Pancreas (tissue), 10 donors: Measurements from ENCODE around the gene SH3GLB2. TPM values are rescaled to one million over a fixed set of nuclear protein-coding genes. Genes with fewer than 3 reads are reported as not detected.

Experiments used
- ATAC-seq, 4 donors: fragments of 200-7000 bp; cut with Tn5 transposase; one replicate each; pipeline versions ENCODE4 v1.8.0 to v1.9.1; 2020; ENCODE audit warnings: mild to moderate bottlenecking in 4 of 4, moderate library complexity in 4 of 4
- DNase-seq, 6 donors: peaks; one replicate each; pipeline ENCODE4 v3.0.0-alpha.2; 2020
- FAIRE-seq: peaks from 2 replicates; lab custom pipeline; 2012; peaks lifted over from hg19 to GRCh38; lab: Jason Lieb, UNC
- H3K27ac ChIP-seq, 4 donors: fragments of 200-600 bp; sonication (generic); 1 replicate in 3 of 4; 2 replicates in 1 of 4; pipeline versions ENCODE4 v1.5.0 to v1.8.0; 2020
- H3K27me3 ChIP-seq, 4 donors: fragments of 200-600 bp; one replicate each; pipeline ENCODE4 v1.8.0; 2021
- H3K36me3 ChIP-seq, 3 donors: fragments of 200-600 bp; sonication (generic) in 1 of 3; one replicate each; pipeline versions ENCODE4 v1.5.0 to v1.8.0; 2020 to 2021
- H3K4me1 ChIP-seq, 3 donors: fragments of 200-600 bp; one replicate each; pipeline ENCODE4 v1.8.0; 2021
- H3K4me3 ChIP-seq, 4 donors: fragments of 200-600 bp; sonication (generic) in 2 of 4; one replicate each; pipeline versions ENCODE4 v1.5.0 to v1.8.0; 2020 to 2021
- H3K9me3 ChIP-seq, 4 donors: fragments of 200-600 bp; one replicate each; pipeline ENCODE4 v1.8.0; 2021
- WGBS, 2 donors: extraction: QIAGEN DNeasy Blood & Tissue Kit; methylation state at CpG; one replicate each; pipeline ENCODE4 v1.1.7; 2013; 5-methylcytosine and 5-hydroxymethylcytosine counted together
- intact Hi-C, 3 donors: fragments of 100-400 bp; cut with DNase I; formaldehyde crosslinking; loops; one replicate each; pipeline versions ENCODE4 v1.11.1 to v1.14.2; 2022
- polyA plus RNA-seq, 2 donors: library from polyadenylated mRNA; stranded (reverse); fragments of 200-250 nt; gene quantifications; one replicate each; pipeline ENCODE4 v1.2.3, GENCODE V29; 2013
- total RNA-seq, 6 donors: library from RNA; stranded (reverse); fragmentation: NEBNext Ultra II Directional in 4 of 6; extraction: Animal tissue kit (Norgen Biotek cat#: 25700) in 4 of 6; gene quantifications; one replicate each; pipeline versions ENCODE4 v1.2.1 to v1.2.4, GENCODE V29; 2021 to 2023
- TF ChIP-seq, protein P1 (sequence below), 4 donors: fragments of 200-600 bp; sonication (generic) in 3 of 4; IDR thresholded peaks; one replicate each; pipeline versions ENCODE4 v1.5.0 to v1.8.0; 2021; ENCODE audit warnings: antibody characterized with exemption in 4 of 4
- donor health status: healthy with polysubstance abuse.
- donor health status: DM: no; HTN: no; CAD: no; lungs with moderate emphysema.
- donor health status: DM: no; HTN: no; CAD: no.
- donor health status: control.
- donor health status: control.
- donor health status: Bipolar disorder and iron deficiency.
- donor health status: DM: yes; HTN: yes; CAD: no.
- donor health status: DM: no; HTN: no; CAD: no.
- donor health status: DM: no; HTN: no; CAD: no.
- donor health status: DM: yes; HTN: yes; CAD: no.

The SH3GLB2 gene
- total and polyA plus RNA-seq, 8 donors: 46.6 to 201 (median 74.9) TPM

DNA sequence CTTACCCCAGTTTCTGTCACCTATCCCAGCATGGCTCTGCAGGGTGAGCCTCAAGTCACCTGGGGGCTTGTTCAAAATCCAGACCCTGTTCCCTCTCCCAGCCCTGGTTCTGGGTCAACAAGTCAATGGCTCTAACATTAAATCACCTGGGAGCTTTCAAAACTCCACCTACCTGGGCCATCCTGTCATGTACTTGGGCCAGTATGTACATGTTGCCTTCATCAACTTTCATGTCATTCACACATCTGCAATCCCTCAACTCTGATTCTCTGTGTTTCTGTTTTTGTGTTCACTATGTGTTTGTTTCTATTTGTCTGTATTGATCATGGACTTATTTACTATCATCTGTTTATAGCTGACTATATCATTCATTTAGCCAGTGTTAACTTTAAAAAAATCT lies 2.1 kb upstream of the SH3GLB2 start:
- Histone ChIP-seq H3K27me3 (no peaks in the 10 kb centered on the region), H3K27ac (no peak overlapping the region), H3K4me3 (no peak overlapping the region), H3K4me1 (peaks cover 0 to 11% (median 8%) of the 10 kb centered on the region in 3 donors), H3K9me3 (no peaks in the 10 kb centered on the region), H3K36me3 (no peaks in the 10 kb centered on the region)
- TF ChIP-seq, protein P1, sequence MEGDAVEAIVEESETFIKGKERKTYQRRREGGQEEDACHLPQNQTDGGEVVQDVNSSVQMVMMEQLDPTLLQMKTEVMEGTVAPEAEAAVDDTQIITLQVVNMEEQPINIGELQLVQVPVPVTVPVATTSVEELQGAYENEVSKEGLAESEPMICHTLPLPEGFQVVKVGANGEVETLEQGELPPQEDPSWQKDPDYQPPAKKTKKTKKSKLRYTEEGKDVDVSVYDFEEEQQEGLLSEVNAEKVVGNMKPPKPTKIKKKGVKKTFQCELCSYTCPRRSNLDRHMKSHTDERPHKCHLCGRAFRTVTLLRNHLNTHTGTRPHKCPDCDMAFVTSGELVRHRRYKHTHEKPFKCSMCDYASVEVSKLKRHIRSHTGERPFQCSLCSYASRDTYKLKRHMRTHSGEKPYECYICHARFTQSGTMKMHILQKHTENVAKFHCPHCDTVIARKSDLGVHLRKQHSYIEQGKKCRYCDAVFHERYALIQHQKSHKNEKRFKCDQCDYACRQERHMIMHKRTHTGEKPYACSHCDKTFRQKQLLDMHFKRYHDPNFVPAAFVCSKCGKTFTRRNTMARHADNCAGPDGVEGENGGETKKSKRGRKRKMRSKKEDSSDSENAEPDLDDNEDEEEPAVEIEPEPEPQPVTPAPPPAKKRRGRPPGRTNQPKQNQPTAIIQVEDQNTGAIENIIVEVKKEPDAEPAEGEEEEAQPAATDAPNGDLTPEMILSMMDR (IDR thresholded peaks at IDR 0.05): no peak
- ATAC-seq (no peak), DNase-seq (no peak), FAIRE-seq (no peak)
- intact Hi-C loops: no loop called here

DNA sequence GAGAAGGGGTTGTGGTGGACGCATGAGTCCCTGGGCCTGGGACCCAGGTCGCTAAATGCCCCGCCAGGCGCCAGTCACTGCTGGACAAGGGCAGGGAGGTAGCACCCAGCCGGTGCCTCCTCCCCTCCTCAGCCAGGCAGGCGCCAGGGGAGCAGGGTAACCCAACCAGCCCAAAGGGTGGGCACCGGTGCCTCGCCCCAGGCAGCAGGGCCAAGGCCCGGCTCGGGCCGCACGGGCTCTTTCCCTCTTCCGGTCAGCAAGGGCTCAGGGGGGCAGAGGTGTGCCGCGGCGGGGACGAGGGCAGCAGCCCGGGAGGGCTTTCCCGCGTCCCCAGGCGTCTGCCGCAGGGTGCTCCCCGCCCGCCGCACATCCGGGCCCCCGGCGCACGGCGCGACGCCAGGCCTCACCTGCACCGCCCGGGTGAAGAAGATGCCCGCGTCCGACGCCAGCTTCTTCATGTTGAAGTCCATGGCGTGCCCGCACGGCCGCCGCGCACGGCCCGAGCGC lies 393 bp downstream of the SH3GLB2 start:
- ATAC-seq (peak; percentile 16 to 48 (median 22)), FAIRE-seq (no peak), DNase-seq (peak in 3 of 6 donors; percentile 74 to 92 (median 87))
- H3K4me1 ChIP-seq: peaks cover 4 to 13% (median 11%) of the 10 kb centered on the region in 3 donors
- no peaks in the 10 kb centered on the region for H3K36me3 ChIP-seq
- H3K4me3 ChIP-seq: peak overlapping the region; percentile 65 to 80 (median 70)
- intact Hi-C loops: no loop called here
- TF ChIP-seq, protein P1 (IDR thresholded peaks at IDR 0.05): no peak
- H3K27me3 ChIP-seq: no peaks in the 10 kb centered on the region
- H3K27ac ChIP-seq: peak overlapping the region; percentile 49 to 71 (median 68)
- no peaks in the 10 kb centered on the region for H3K9me3 ChIP-seq
- 0 to 1% methylated on average over 12 to 47 of the region's 47 CpGs for WGBS, 2 donors

GRCh38 chr9:129027224-129027684 lies 877 bp downstream of the SH3GLB2 start:
- intact Hi-C loops: no loop called here
- TF ChIP-seq, protein P1 (IDR thresholded peaks at IDR 0.05): no peak
- FAIRE-seq (no peak), DNase-seq (no peak), ATAC-seq (no peak)
- Histone ChIP-seq H3K36me3 (no peaks in the 10 kb centered on the region), H3K4me3 (peak overlapping the region; percentile 65 to 80 (median 70)), H3K27ac (peak overlapping the region; percentile 49 to 71 (median 68)), H3K9me3 (no peaks in the 10 kb centered on the region), H3K4me1 (peaks cover 4 to 13% (median 11%) of the 10 kb centered on the region in 3 donors), H3K27me3 (no peaks in the 10 kb centered on the region)
- 6 to 8% methylated on average over 9 of the region's 9 CpGs for WGBS, 2 donors

DNA sequence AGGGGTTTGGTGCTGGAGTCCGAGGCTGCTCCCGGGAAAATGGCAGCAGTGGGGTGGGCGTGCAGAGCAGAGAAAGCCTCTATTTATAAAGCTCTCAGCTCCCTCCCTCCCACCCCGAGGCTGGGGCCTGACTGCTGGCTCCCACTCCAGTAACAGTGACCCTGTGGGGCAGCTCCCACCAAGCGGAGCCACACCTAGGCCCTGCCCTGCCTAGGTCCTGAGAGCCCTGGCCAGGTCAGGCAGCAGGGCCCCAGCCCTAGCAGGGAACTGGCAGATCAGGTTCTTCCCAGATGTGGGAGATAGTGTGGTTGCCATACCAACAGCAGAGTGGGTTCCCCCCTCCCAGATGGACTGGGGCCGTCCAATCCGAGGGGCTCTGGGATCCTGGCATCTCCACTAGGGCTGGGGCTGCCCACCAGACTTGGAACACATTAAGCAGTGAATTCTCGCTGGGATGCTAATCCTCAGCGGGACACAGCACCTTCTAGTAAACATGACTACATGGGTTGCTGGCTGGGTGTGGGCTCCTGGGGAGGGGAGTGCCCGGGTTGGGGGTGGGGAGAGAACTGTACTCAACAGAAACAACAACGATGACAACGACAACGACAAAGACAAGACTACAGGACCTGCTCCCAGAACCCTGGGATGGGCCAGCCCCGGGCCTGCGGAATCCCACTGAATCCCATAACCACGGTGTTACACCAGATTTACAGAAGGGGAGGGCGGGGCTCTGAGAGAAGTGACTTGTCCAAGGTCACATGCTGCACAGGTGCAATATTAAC lies 1.5 kb downstream of the SH3GLB2 start:
- Histone ChIP-seq H3K9me3 (no peaks in the 10 kb centered on the region), H3K27ac (peak overlapping the region; percentile 49 to 71 (median 68)), H3K36me3 (no peaks in the 10 kb centered on the region), H3K4me1 (peaks cover 4 to 13% (median 11%) of the 10 kb centered on the region in 3 donors), H3K4me3 (peak overlapping the region; percentile 65 to 80 (median 70)), H3K27me3 (no peaks in the 10 kb centered on the region)
- whole genome bisulfite sequencing, 2 donors: 10 to 13% methylated on average over 17 of the region's 17 CpGs
- intact Hi-C loops: no loop called here
- peak; percentile 39 to 59 (median 50) for ATAC-seq
- no peak for FAIRE-seq
- TF ChIP-seq, protein P1 (IDR thresholded peaks at IDR 0.05): no peak
- DNase-seq: peak in 5 of 6 donors; percentile 68 to 83 (median 75)

- H3K4me1 ChIP-seq: peaks cover 4 to 13% (median 11%) of the 10 kb centered on the region in 3 donors
- TF ChIP-seq, protein P1 (IDR thresholded peaks at IDR 0.05): no peak
- H3K27me3 ChIP-seq: no peaks in the 10 kb centered on the region
- ATAC-seq (no peak), DNase-seq (no peak), FAIRE-seq (no peak)
- H3K27ac ChIP-seq: peak overlapping the region in 1 of 4 donors; percentile 50
- intact Hi-C loops: no loop called here
- no peaks in the 10 kb centered on the region for H3K36me3 ChIP-seq
- 60 to 65% methylated on average over 4 of the region's 4 CpGs for WGBS, 2 donors
- no peak overlapping the region for H3K4me3 ChIP-seq
- H3K9me3 ChIP-seq: no peaks in the 10 kb centered on the region
Measured at GRCh38 chr9:129023908-129024233, 4.3 kb downstream of the SH3GLB2 start.
